Stimulated activated CD4-positive, alpha-beta T cell treated with anti-CD3 and anti-CD28 coated beads, Interleukin-1b, Interleukin-23, amount 100 ng/mL, for 24 hours (primary cell): Measurements from ENCODE around the gene THG1L.

Experiments
- DNase-seq, 4 experiments: peaks; one replicate each; pipeline ENCODE4 v3.0.0-alpha.2; 2020; ENCODE audit warnings: low read depth in 4 of 4, low spot score in 1 of 4

THG1L gene

GRCh38 chr5:157756122-157756521 is 24.9 kb downstream of the THG1L start:
- DNase-seq: no peak

- no peak for DNase-seq
Measured at GRCh38 chr5:157758706-157759105, 27.5 kb downstream of the THG1L start.

- DNase-seq: no peak
Measured at GRCh38 chr5:157761690-157762621, 30.7 kb downstream of the THG1L start.

GRCh38 chr5:157764531-157764930 is 33.3 kb downstream of the THG1L start:
- DNase-seq: no peak

GRCh38 chr5:157766442-157766841 is 35.2 kb downstream of the THG1L start:
- DNase-seq: no peak

- DNase-seq: no peak
Measured at GRCh38 chr5:157766902-157767301, 35.7 kb downstream of the THG1L start.

DNA sequence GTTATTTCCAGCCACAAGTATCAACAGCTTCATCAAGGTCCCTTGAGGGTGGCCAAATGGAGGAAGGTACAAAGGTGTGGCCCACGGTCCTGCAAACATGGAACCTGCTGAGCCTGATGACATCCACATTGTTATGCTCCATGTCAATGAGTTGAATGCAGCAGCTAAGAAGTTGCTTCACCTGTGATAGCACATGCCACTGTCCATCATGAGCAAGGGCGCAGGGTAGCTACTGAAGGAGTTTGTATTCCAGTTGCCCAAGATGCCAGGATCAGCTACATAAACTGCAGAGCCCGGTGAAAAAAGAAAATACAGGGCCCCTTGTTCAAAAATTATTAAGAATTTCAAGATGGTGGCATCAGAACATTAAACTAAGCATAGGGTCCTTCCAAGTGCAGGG is 36.5 kb downstream of the THG1L start:
- DNase-seq: no peak

- no peak for DNase-seq
Measured at GRCh38 chr5:157770665-157771064, 39.4 kb downstream of the THG1L start.

GRCh38 chr5:157772127-157772526 is 40.9 kb downstream of the THG1L start:
- no peak for DNase-seq

GRCh38 chr5:157778121-157778805 is 47.0 kb downstream of the THG1L start:
- no peak for DNase-seq

DNA sequence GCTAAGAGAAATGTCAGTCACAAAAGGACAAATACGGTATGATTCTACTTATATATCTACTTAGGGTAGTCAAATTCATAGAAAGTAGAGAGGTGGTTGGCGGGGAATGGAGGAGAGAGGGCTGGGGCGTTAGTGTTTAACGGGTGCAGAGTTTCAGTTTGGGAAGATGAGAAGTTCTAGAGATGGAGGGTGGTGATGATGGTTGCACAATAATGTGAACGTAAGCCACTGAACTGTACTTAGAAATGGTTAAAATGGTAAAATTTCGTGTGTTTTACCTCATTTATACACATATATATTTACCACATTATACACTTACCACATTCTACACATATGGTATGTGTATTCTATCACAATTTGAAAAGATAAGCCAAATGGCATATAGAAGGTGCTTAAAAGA is 48.0 kb downstream of the THG1L start:
- no peak for DNase-seq

DNA sequence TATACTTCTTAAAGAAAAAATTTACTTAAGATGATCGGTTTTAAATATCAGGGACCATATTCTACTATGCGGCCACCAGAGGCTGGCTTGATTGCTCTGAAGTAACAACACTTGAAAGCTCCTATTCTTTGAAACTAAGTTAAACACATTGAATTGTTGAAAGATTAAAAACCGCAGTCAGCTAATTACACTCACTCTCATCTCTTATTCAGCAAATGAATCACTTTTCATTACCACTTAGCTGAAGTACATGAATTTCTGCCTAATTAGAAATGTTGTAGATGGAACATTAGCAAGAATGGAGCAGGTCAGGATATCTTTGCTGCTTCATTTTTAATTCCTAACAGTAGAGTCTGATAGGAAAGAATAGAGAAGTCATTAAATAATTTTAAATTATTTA is 54.6 kb downstream of the THG1L start:
- DNase-seq: no peak
